Measurements from ENCODE around the gene NRF1.

GRCh38 chr7:129783584-129783919, 172.0 kb downstream of the NRF1 start:
- TF ChIP-seq CTCF (conservative IDR thresholded peaks at IDR 0.05) = no peak
- TF ChIP-seq ZFX (IDR thresholded peaks at IDR 0.05) = no peak
